Body of pancreas (tissue), 4 donors: Measurements from ENCODE around the gene P4HB.

Source experiments
- CTCF ChIP-seq, 7 experiments: fragments of 450-650 bp in 4 of 7; fragments of 200-600 bp in 3 of 7; sonication (generic) in 3 of 7; IDR thresholded peaks; one replicate each; pipeline ENCODE4 v1.5.1; 2016 to 2019; ENCODE audit warnings: antibody characterized with exemption in 7 of 7
- POLR2A ChIP-seq, 3 donors: fragments of 450-650 bp; IDR thresholded peaks; one replicate each; pipeline ENCODE4 v1.6.1; 2016; ENCODE audit warnings: antibody characterized with exemption in 3 of 3, mild to moderate bottlenecking in 2 of 3

GRCh38 chr17:81884968-81885367, 24.6 kb upstream of the P4HB start:
- TF ChIP-seq CTCF (IDR thresholded peaks at IDR 0.05) (no peak), POLR2A (IDR thresholded peaks at IDR 0.05) (no peak)
